ENCODE data around the gene ZNF436.
"Not testable (repeated sequence)": the region's sequence is repeated elsewhere in the genome, so short reads cannot be mapped to it uniquely, and the experiment has no call there.

Gene ZNF436

DNA sequence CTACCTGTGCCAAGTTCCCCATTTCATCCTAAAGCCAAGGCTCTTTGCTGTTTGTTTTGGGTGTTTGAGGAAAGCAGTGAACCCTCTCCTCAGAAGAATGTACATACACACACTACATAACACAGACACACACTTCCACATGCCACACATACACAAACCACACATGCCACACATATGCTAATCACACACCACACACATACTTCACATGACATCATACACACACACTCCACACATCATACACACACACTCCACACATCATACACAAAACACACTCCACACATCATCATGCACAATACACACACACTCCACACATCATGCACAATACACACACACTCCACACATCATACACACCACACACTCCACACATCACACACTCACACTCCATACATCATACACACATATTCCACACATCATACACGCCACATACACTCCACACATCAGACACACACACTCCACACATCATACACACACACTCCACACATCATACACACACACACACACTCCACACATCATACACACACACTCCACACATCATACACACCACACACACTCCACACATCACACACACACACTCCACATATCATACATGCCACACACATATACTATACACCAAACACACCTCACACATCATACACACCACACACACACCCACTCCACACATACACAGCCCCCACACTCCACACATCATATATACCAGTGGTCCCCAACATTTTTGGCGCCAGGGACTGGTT, 22.7 kb upstream of the ZNF436 start:
- no peak for DNase-seq

DNA sequence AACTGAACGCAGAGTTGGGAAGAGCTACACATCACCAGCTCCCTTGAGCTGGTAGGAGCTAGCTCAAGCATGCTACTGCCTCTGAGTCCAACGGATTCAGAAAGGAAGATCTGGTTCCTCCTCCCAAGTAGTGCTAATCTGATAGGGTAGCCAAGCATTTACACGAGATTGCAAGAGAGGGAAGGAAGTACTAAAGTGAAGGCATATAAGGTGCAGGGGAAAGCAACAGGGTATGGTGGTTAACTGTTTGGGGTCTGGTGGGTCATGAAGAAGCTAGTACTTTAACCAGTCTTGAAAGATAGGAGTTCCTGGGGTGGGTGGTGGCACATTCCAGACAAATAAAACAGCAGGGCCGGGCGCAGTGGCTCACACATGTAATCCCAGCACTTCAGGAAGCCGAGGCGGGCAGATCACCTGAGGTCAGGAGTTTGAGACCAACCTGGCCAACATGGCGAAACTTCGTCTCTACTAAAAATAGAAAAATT, 20.2 kb upstream of the ZNF436 start:
- no peak for DNase-seq

DNA sequence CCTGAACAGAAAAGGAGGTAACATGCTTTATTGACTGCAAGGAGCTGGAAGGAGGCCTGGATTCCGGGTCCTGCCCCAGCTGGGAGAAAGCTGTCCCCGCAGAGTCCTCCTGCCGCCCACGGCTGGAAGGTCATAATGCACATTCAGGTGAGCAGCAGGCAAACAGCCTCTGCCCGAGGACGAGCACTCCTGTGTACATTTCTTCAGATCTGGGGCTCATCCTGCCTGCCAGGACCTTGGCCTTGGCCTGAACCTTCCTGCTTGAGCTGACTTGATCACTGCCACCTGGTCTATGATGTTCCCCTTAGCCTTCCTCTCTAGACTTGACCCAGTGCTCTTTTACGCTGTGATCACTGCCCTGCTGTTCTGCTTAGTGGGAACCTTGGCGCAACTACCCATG, 17.9 kb upstream of the ZNF436 start:
- no peak for DNase-seq

DNA sequence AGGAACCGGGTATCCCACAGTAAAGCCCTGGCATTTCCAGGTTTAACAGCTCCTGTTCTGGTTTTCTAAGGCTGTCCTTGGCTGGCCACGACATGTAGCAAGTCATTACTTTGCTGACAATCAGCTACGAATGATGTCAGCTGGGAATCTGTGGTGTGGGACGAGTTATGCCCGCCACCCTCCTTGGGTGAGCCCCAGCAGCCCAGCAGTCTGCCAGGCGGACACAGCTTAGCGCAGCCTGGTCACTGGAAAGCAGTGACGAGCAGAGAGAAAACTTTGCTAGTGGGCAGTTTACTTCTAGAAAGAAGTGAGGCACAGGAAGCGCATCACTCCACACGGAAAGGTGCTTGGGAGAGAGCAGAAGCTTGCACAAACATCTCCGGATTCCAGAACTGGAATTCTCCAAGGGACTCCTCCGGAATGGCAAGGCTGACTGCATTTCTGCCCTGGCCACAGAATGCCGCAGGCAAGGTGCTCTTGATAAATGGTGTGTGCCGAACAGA, 15.5 kb upstream of the ZNF436 start:
- DNase-seq, result no peak

DNA sequence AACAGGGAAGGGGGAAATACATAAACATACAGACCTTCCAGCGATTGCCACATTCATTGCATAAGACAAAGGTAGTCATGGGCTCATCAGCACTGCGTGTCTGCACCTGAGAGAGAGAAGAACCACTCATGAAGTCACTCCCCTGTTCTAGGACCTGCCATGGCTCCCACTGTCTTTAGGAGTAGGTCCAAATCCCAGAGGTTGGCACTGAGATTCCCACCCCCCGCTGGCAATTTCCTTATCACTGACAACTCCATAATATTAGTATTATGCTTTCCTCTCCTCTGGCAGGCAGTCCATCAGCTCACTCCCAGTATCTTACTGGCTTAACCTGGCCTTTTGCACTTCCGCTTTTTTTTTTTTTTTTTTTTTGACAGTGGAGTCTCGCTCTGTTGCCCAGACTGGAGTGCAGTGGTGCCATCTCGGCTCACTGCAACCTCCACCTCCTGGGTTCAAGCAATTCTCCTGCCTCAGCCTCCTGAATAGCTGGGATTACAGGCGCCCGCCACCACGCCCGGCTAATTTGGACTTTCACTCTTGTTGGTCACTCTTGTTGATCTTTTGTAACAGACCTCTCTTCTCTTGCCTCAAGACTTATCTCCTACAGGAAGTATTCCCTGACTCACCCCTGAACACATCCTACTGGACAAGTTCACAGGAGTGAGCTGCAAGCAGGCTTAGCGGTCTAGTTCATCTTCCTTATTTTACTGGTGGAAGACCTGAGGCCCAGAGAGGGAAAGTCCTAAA, 14.8 kb upstream of the ZNF436 start:
- DNase-seq, result no peak

DNA sequence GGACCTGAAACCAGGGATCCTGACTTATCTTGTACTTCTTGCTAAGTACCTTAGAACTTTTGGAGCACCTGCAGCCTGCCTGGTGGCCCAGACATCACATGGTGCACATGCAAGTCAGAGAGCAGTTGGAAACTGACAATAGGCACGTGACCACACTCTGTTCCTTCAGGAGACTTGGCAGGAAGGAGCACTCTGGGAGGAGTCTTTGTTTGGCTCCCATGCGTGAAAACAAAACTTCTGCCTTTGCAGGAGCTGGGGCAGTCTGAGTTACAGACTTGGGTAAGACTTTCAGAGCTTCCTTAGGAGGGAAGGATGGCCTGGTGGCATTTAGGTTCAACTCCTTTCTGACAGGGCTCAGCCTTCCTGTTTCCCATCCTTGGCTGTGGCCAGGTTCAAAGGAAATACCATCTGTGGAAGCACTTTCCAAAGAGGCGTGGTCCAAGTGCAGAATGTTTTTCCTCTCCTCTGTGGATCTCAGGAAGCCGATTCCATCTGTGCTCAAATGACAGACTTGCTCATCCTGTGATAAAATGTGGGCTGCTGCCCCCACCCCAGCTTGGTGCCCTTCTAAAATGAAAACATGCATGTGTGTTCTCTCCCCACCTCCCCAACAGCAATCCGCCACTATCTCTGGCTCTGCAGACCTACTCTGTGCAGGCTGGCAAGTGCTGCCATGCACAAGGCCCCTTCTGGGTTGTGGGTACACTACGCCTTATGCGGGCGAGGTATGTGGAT, 14.1 kb upstream of the ZNF436 start:
- no peak for DNase-seq

DNA sequence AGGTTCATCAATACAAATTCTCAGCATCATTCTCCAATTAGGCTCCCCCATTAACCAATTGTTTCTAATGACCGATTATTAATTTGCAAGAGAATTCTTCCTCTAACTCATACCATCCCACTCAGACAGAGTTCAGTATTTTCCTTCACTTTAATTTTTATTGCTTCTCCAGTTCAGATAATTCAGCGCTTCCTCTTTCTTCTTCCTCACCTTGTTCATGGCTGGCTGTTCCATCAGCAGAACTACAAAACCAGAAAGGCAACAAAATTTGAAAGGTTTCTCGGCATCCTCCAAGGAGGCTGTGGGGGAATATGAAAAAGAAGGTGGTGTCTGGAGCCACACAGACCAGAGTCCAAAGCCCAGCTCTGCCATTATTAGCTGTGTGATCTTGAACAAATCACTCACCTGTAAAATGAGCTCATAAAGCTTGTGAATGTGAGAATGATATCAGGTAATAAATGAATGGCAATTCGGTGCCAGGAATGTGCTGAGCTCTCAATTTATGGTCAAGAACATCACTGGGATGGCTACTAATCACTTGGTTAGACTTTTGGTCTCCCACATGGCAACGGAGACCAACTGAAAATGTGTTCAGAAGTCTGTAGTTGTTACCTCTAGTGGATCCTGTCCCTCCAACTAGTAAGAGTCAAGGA, 11.7 kb upstream of the ZNF436 start:
- no peak for DNase-seq

DNA sequence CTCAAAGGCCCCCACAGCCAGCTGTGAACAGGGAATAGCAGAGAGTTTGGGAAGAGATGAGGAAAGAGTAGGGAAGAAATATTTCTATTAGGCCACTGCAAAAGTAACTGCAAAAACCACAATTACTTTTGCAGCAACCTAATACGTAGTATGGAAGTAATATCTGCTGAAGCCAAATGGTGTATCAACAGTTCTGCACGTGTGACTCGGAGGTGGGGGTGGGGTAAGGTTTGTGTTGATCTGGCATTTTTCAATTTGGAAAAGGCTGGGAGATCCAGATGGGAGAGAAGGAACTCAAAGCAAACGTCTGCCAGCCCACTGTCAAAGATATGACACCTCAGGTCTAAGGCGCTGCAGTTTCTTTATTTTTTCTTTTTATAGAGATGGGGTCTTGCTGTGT, 11.1 kb upstream of the ZNF436 start:
- no peak for DNase-seq

DNA sequence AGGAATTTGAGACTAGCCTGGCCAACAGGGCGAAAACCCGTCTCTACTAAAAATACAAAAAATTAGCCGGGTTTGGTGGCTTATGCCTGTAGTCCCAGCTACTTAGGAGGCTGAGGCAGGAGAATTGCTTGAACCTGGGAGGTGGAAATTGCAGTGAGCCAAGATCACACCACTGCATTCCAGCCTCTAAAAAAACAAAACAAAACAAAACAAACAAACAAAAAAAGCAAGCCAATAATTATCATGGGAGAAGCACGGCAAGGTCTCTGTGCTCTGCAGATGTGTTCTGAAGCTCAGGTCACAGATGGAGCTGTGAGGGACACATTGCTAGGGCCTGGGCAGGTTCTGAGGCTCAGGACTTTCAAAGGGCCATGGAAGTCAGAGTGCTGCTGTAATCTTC, 10.6 kb upstream of the ZNF436 start:
- not testable (repeated sequence) for DNase-seq

DNA sequence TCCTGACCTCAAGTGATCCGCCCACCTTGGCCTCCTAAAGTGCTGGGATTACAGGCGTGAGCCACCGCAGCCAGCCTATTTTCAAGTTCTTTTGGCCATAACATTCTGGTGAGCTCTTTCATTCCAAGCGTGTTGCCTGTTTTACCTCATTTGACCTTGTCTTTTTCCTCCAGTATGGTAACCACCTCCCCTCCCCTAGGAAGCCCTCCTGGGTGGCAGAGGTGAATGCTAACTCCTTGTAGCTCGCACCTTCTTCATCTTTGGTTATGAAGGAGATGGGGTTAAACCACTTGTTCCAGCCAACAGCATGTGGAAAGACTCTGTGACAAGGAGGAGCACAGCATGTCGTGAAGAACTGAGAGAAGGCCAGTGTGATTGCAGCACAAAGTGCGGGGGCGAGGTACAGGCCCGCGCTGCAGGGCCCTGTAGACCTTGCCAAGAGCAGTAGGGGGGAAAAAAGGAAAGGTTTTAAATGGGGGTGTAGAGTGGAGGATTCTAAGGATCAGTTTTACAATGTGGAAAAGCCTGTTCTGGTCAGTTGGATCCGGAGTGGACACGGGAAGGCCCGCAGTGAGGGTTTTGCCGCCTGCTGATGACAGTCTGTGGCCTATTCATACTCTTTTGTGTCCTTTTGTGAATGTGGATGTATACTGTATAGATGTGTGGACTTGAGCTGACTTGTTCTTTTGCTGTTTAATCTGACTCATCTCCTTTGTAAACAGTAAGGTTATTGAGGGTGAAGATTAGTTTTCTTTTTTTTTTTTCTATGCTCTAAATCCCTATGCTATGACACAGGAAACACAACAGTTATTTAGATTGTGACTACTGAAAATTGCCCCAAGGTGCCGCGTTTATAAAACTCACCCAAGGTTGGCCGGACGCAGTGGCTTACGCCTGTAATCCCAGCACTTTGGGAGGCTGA, 7.5 kb upstream of the ZNF436 start:
- no peak for DNase-seq

DNA sequence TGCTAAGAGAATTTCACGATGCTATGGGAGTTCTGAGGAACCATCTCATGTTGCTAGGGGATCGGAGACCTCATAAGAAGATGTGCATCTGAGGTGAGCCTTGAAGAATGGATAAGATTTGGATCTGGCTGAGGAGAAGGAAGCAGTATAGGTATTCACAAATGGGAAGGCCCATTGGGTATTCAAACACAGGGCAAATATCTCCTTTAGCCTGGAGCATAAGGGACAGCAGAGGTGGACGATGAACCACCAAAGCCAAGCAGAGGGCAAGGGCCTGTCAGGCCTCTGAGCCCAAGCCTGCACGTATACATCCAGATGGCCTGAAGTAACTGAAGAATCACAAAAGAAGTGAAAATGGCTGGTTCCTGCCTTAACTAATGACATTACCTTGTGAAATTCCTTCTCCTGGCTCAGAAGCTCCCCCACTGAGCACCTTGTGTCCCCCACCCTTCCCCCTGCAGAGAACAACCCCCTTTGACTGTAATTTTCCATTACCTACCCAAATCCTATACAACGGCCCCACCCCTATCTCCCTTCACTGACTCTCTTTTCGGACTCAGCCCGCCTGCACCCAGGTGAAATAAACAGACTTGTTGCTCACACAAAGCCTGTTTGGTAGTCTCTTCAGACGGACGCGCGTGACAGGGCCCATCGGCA, 4.6 kb upstream of the ZNF436 start:
- DNase-seq, result not testable (repeated sequence)

DNA sequence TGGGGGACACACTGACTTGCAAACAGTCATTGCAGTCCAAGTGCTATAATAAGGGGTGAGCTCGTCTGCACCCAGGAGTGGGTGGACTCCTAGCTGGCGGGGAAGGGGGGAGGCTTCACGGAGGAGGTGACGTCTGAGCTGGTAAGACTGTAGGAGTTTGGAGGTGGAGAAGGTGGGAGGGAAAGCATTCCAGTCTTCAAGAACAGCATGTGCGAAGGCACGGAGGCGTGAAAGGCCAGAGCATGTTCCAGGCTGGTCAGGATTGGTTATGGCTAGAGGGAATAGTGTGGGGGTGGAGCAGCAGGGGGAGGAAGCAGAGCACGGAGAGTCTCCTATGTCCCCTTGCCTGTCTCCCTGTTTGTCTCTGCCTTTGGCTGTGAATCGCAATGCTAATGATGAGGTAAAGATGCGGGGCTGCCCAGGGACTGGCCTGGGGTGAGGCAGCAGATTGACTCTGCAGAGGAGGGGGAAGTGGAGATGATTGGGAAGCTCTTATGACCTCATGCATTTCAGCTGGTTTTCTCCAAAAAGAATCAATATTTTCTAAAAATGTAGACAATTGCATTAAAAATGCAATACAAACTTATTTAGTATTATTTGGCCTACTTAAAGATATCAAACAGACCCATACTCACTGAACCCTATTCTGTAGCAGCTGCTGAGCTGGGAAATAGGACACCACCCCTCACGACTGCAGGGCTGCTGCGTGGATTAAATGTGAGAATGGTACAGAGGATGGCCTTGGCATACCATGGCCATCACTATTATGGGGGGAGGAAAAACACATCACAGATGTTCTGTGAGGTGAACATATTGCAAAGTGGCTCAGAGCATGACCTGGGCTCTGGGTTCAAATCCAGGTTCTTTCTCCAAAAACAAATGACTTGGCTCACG, 2.6 kb upstream of the ZNF436 start:
- DNase-seq, result no peak

DNA sequence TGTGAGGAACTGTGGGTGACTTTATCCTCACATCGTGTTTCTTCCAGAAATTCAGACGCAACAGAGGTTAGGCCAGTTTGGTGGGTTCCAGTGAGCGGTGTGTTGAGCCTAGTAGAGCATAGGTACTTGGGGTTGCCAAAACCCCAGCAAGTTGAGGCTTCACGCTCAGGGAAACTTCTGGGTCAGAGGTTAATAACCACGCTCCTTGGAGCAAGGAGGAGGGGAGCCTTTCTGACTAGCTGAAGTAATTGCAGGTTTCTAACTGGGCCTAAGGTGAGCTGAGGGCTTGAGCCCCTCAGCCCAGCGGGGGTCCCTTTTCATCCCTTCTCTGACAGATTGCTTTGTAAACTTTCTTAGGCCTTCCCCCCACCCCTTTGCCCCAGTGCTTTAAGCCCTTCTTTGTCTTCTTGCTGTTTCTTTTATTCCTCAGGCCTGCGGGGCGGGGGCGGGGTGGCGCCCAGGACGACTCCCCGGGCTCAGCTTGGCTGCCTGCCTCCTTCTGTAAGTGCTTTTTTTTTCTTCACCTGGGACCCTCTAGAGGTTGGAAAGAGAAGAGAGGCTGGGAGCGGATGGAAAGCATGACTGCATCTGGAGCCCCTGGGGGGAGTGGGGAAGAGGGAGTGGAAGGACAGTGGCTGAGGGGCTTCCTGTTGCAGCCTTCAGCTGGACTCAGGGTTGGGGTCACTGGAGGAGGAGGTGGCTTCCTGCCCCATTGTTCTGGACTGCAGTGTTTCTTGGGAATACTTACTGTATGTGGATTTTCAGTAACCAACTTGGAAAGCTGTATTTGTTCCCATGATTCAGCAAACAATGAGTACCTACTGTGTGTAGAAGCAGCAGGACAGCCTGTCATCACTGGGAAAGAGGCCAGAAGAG, 1.3 kb upstream of the ZNF436 start:
- DNase-seq, result no peak

DNA sequence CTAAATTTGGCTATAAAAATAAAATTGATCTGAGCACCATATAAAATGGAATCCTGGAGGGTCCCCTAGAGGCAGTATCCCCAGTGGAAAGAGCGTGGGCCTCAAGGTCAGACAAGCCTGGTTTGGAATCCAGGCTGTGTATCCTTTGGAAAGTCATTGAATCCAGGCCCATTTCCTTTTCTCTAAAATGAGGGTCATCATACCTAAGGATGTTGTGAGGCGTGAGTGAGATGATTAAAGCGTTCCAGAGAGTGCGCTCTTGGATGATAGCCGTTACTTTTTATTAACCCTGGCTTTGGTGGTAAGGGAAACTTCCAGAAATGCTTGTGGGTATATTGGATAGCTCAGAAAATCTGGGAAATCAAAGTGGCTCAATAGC, 683 bp upstream of the ZNF436 start:
- DNase-seq, result no peak

DNA sequence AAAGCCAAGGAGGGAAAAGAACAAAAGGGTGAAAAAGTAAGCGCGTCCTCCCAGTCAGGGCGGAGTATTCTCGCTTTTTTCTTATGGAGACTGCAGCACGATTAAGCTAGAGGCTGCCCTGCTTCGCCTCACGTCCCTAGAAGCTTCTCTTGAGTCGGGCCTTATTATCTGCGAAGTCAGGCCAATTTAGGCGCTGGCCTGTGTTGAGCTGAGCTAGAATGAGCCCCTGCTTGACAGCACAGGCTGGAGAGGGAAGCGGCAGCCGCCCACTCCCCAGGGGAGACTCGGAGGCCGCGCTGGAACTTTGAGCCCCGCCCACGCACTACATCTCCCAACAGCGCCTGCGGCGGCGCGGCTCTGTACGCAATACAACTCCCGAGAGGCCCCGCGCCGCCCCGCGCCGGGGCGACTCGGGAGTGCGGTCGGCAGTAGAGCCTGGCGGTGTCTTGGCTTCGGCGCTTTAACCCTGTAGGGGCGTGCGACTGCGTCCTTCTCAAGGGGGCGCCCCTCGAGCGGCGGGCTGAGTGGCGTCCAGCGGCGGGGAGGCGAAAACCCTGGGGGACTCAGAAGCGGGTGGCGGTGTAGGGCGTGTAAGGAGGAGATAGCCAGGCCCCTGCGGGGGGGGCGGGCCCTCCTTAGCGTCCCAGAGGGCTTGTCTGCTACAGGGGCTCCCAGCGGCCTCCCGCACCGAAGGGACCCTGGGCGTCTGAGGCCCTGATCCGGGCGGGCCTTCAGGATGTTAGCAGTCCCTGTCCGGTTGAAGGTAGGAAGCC, 888 bp downstream of the ZNF436 start:
- peak; percentile 85 to 86 for DNase-seq

DNA sequence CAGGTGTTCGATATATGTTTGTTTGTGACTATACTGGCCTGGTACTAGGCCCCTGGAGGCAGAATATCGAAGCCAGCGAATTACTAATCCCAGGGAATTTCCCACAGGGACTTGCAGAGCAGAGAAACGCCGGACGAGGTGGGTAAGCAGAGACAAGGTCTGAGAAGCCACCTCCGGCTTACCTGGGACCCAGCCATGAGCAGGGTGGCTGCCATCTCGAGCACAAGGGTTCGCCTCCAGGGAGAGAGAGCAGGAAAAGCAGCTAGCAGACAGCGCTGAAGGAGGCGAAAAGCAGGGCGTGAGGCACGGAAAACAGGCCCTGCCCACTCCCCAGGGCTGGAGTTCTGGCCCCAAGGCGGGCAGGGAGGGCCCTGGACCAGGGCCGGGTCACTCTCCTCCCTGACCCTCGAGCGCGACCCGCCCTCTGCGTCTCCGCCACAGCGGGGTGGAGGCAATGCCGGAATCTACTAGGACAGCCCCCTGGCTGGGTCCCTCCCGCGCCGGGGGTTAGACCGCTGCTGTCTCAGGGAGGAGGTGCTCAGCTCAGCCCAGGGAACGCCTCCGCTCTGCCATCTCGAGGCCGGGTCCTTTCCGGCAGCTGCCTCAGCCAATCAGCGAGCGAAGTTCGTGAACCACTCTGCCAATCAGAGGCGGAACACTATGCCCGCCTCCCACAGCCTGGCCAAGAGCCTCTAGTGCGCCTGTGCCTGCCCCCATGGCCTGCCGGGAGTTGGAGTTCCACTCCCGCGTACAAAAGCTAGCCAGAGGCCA, 1.7 kb downstream of the ZNF436 start:
- peak; percentile 99 for DNase-seq

DNA sequence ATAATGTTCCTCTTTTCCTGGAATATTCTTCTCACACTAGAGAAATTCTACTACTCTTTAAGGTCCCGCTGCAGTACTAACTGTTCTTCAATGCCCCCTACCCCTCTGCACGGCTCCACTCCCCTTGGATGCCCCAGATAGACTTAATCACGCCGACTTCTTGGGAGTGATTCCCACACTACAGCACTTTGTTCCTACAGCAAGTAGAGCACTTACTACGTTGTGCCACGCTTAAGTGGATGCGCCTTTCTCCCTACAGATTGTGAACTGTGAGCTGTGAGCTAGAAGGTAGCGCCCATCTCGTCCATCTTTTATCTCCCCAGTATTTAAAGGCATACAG, 2.2 kb downstream of the ZNF436 start:
- DNase-seq, result no peak

DNA sequence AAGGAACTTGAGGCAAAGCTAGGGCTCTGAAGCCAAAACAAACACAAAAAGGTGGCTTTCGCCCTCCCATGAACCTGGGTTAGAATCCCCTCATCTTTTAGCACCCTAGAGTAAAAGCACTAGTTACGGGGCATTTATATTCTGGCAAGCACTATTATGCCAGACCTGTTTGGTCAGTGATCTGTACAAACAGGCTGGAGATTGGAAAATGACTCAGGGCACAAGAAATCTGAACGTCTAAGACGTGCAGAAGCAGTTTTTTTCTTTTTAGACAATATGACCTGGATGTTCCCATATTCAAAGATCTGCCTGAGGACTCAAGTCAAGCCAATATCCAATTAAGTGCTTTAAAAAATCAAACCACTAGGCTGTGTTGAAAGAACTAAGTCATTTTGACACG, 3.0 kb downstream of the ZNF436 start:
- no peak for DNase-seq

Data from CD4-positive, alpha-beta T cell treated with Interleukin-4 for 1 hour (primary cell).